ENCODE results near the gene INTS1. TPM values are rescaled to one million over a fixed set of nuclear protein-coding genes. Genes with fewer than 3 reads are reported as not detected.

Gene INTS1
- total and polyA plus RNA-seq, 10 of the 15 experiments (the other 5 are each of a cell fraction or from before 2014, with no cell fraction given) = 0.52 to 89.0 (median 15.1) TPM

GRCh38 chr7:1550005-1550845 lies 46.0 kb upstream of the INTS1 start (continued):
- no peak for TF ChIP-seq ZNF687 (IDR thresholded peaks at IDR 0.05)

GRCh38 chr7:1549357-1550004 lies 45.3 kb upstream of the INTS1 start:
- CTCF ChIA-PET = no interaction called here
- H3K79me2 ChIP-seq (ENCODE audit: control insufficient read depth, insufficient read depth, low read length) = no peaks in the 10 kb centered on the region
- ATAC-seq (no peak), DNase-seq (ENCODE audit: low read depth, low spot score) (no peak), FAIRE-seq (no peak)
- H2AFZ ChIP-seq (ENCODE audit: control insufficient read depth, low read depth, low read length) = no peak overlapping the region
- no peaks in the 10 kb centered on the region for H3K9me3 ChIP-seq (replicated peaks; ENCODE audit: control insufficient read depth, insufficient read depth, low read length)
- no peak overlapping the region for H3K9ac ChIP-seq (ENCODE audit: control insufficient read depth, insufficient read depth, low read length)
- TF ChIP-seq ZSCAN29 (IDR thresholded peaks at IDR 0.05) = no peak
- no peak for TF ChIP-seq CTCF (IDR thresholded peaks at IDR 0.05 in 2 of 3, conservative IDR thresholded peaks at IDR 0.05 in 1 of 3; ENCODE audit: control insufficient read depth in 2 of 3, extremely low read depth in 1 of 3, insufficient read depth in 1 of 3, low read depth in 3 of 3, low read length in 3 of 3)
- no peak for TF ChIP-seq SKIL (IDR thresholded peaks at IDR 0.05; ENCODE audit: low read depth, poor library complexity, severe bottlenecking)
- RAD21 ChIA-PET (ENCODE audit: unreplicated experiment) = no interaction called here
- H4K20me1 ChIP-seq (ENCODE audit: control insufficient read depth, insufficient read depth) = no peaks in the 10 kb centered on the region
- in situ Hi-C loops (cut with MboI) = no loop called here
- no peak overlapping the region for H3K4me2 ChIP-seq (ENCODE audit: control insufficient read depth, insufficient read depth)
- 64% methylated on average over 27 of the region's 27 CpGs for WGBS (ENCODE audit: insufficient coverage, insufficient replicate concordance, low lambda C conversion rate, missing lambda C conversion rate)
- no peak overlapping the region for H3K27ac ChIP-seq (ENCODE audit: control insufficient read depth, insufficient read depth)
- no peaks in the 10 kb centered on the region for H3K4me1 ChIP-seq (ENCODE audit: control insufficient read depth, insufficient read depth, low read length)
- intact Hi-C loops (cut with micrococcal nuclease; ENCODE audit: unreplicated experiment) = no loop called here
- 0 out of 4 replicates have a peak, but pooled peaks cover 0 to under 1% of the 10 kb centered on the region in 2 experiments for H3K36me3 ChIP-seq (ENCODE audit: control insufficient read depth in 2 of 2, insufficient read depth in 2 of 2, low read length in 1 of 2)
- no peak overlapping the region for H3K4me3 ChIP-seq
- SMC1A ChIA-PET (ENCODE audit: uncharacterized antibody, unreplicated experiment) = no interaction called here
- POLR2A ChIA-PET = no interaction called here
- no TSS peak for BruUV-seq (replicated peaks)
- no peaks in the 10 kb centered on the region for H3K27me3 ChIP-seq (replicated peaks in 1 of 2; ENCODE audit: control insufficient read depth in 2 of 2, insufficient read depth in 2 of 2, low read length in 1 of 2)

All from GM12878 (cell line).